Measurements from ENCODE around the gene ERP29. TPM values are rescaled to one million over a fixed set of nuclear protein-coding genes. Genes with fewer than 3 reads are reported as not detected.

Gene ERP29
- total RNA-seq, 3 donors from 2014 or later (not counting 1 experiment from before 2014, with no cell fraction given), result 51.6 to 74.9 (median 57.8) TPM

GRCh38 chr12:112000820-112001219 lies 12.4 kb upstream of the ERP29 start:
- intact Hi-C loops (cut with micrococcal nuclease), result no loop called here
- H3K4me3 ChIP-seq (ENCODE audit: low read length), result no peak overlapping the region
- H3K9me3 Mint-ChIP-seq, result no peaks in the 10 kb centered on the region
- WGBS (ENCODE audit: insufficient coverage), result 91% methylated on average over 5 of the region's 8 CpGs
- TF ChIP-seq, protein P1, sequence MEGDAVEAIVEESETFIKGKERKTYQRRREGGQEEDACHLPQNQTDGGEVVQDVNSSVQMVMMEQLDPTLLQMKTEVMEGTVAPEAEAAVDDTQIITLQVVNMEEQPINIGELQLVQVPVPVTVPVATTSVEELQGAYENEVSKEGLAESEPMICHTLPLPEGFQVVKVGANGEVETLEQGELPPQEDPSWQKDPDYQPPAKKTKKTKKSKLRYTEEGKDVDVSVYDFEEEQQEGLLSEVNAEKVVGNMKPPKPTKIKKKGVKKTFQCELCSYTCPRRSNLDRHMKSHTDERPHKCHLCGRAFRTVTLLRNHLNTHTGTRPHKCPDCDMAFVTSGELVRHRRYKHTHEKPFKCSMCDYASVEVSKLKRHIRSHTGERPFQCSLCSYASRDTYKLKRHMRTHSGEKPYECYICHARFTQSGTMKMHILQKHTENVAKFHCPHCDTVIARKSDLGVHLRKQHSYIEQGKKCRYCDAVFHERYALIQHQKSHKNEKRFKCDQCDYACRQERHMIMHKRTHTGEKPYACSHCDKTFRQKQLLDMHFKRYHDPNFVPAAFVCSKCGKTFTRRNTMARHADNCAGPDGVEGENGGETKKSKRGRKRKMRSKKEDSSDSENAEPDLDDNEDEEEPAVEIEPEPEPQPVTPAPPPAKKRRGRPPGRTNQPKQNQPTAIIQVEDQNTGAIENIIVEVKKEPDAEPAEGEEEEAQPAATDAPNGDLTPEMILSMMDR (IDR thresholded peaks at IDR 0.05), result no peak
- peak in 1 of 2 donors; percentile 50 for DNase-seq
- no peaks in the 10 kb centered on the region for H3K27me3 Mint-ChIP-seq (ENCODE audit: low read depth in 2 of 2)
- peak overlapping the region; percentile 39 to 83 for H3K27ac Mint-ChIP-seq
- H3K36me3 ChIP-seq (ENCODE audit: control insufficient read depth, insufficient read depth, low read length), result no peaks in the 10 kb centered on the region
- no peaks in the 10 kb centered on the region for H3K36me3 Mint-ChIP-seq
- H3K27ac ChIP-seq (ENCODE audit: low read length), result peak overlapping the region; percentile 27
- no peaks in the 10 kb centered on the region for H3K9me3 ChIP-seq (ENCODE audit: control insufficient read depth, insufficient read depth, low read length)
- no peaks in the 10 kb centered on the region for H3K27me3 ChIP-seq (ENCODE audit: control insufficient read depth, insufficient read depth, low read length)
- H3K4me3 Mint-ChIP-seq, result no peak overlapping the region
- H3K4me1 ChIP-seq (ENCODE audit: control insufficient read depth, insufficient read depth, low read length), result peaks cover 20% of the 10 kb centered on the region
- ATAC-seq, result no peak
- H3K4me1 Mint-ChIP-seq, result peaks cover 12 to 33% of the 10 kb centered on the region in 2 donors

- no peaks in the 10 kb centered on the region for H3K9me3 ChIP-seq (ENCODE audit: control insufficient read depth, insufficient read depth, low read length)
- intact Hi-C loops (cut with micrococcal nuclease), result no loop called here
- no peaks in the 10 kb centered on the region for H3K27me3 Mint-ChIP-seq (ENCODE audit: low read depth in 2 of 2)
- peaks cover 12 to 25% of the 10 kb centered on the region in 2 donors for H3K4me1 Mint-ChIP-seq
- peak overlapping the region; percentile 27 for H3K27ac ChIP-seq (ENCODE audit: low read length)
- H3K4me1 ChIP-seq (ENCODE audit: control insufficient read depth, insufficient read depth, low read length), result peaks cover 19% of the 10 kb centered on the region
- H3K36me3 Mint-ChIP-seq, result no peaks in the 10 kb centered on the region
- H3K27me3 ChIP-seq (ENCODE audit: control insufficient read depth, insufficient read depth, low read length), result no peaks in the 10 kb centered on the region
- no peaks in the 10 kb centered on the region for H3K36me3 ChIP-seq (ENCODE audit: control insufficient read depth, insufficient read depth, low read length)
- H3K27ac Mint-ChIP-seq, result peak overlapping the region; percentile 83 to 84
- peak overlapping the region; percentile 42 for H3K4me3 Mint-ChIP-seq
- ATAC-seq (no peak), DNase-seq (peak in 1 of 2 donors; percentile 32)
- TF ChIP-seq, protein P1 (IDR thresholded peaks at IDR 0.05), result no peak
- H3K9me3 Mint-ChIP-seq, result no peaks in the 10 kb centered on the region
- no peak overlapping the region for H3K4me3 ChIP-seq (ENCODE audit: low read length)
These were observed 11.7 kb upstream of the ERP29 start for GRCh38 chr12:112001576-112001975.

DNA sequence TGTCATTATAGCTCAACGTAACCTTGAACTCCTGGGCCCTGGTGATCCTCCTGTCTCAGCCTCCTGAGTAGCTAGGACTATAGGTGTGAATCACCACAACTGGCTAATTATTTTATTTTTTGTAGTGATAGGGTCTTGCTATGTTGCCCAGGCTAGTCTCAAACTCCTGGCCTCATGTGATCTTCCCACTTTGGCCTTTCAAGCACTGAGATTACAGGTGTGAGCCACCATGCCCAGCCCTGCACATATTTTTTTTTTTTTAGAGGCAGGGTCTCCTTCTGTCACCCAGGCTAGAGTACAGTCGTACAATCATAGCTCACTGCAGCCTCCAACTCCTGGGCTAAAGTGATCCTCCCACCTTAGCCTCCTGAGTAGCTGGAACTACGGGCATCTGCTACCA lies 9.2 kb upstream of the ERP29 start:
- DNase-seq (no peak), ATAC-seq (no peak)
- TF ChIP-seq, protein P1 (IDR thresholded peaks at IDR 0.05), result no peak
- Histone ChIP-seq H3K4me1 (ENCODE audit: control insufficient read depth, insufficient read depth, low read length) (peaks cover 19% of the 10 kb centered on the region), H3K9me3 (ENCODE audit: control insufficient read depth, insufficient read depth, low read length) (no peaks in the 10 kb centered on the region), H3K27ac (ENCODE audit: low read length) (no peak overlapping the region), H3K36me3 (ENCODE audit: control insufficient read depth, insufficient read depth, low read length) (no peaks in the 10 kb centered on the region), H3K27me3 (ENCODE audit: control insufficient read depth, insufficient read depth, low read length) (no peaks in the 10 kb centered on the region), H3K4me3 (ENCODE audit: low read length) (no peak overlapping the region)
- no peak overlapping the region for H3K27ac Mint-ChIP-seq
- 97% methylated on average over 3 of the region's 3 CpGs for WGBS (ENCODE audit: insufficient coverage)
- no peaks in the 10 kb centered on the region for H3K36me3 Mint-ChIP-seq
- peaks cover 12 to 22% of the 10 kb centered on the region in 2 donors for H3K4me1 Mint-ChIP-seq
- no peak overlapping the region for H3K4me3 Mint-ChIP-seq
- no peaks in the 10 kb centered on the region for H3K27me3 Mint-ChIP-seq (ENCODE audit: low read depth in 2 of 2)
- intact Hi-C loops (cut with micrococcal nuclease), result no loop called here
- H3K9me3 Mint-ChIP-seq, result no peaks in the 10 kb centered on the region

All from natural killer cell (primary cell).